HG02852 (cell line): ENCODE results near the gene PRAMEF2.
"Not testable (repeated sequence)": the region's sequence is repeated elsewhere in the genome, so short reads cannot be mapped to it uniquely, and the experiment has no call there.

ENCODE experiments used
- ATAC-seq: cut with Tn5 transposase; IDR thresholded peaks from one replicate; pipeline ENCODE4 v1.9.1; 2021; ENCODE audit warnings: mild to moderate bottlenecking, moderate library complexity; ENCODE audit not compliant: unreplicated experiment

Gene PRAMEF2, protein sequence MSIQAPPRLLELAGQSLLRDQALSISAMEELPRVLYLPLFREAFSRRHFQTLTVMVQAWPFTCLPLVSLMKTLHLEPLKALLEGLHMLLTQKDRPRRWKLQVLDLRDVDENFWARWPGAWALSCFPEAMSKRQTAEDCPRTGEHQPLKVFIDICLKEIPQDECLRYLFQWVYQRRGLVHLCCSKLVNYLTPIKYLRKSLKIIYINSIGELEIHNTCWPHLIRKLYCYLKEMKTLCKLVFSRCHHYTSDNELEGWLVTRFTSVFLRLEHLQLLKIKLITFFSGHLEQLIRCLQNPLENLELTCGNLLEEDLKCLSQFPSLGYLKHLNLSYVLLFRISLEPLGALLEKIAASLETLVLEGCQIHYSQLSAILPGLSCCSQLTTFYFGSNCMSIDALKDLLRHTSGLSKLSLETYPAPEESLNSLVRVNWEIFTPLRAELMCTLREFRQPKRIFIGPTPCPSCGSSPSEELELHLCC

DNA sequence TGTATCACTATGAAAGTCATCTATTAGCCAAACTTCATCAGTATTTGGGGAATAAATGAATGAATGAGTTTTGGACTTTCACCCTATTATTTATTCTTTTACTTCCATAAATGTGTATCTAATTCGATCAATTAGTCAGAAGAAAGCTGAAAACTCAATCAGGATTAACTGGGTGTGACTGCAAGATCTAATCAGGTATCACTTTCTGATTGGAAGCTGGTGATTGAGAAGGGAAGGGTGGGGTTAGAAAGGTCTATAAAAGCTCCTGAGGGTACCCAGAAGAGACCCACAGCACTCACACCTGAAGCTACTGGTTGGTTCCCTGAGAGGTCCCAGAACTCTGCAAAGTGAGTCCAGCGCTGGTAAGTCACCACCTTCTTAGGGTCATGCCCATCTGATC is at the start of gene PRAMEF2:
TSS of gene PRAMEF2 (plus strand) at position 301 of the 400 bp plus-strand sequence. CDS start 1,924 bp downstream, outside the sequence.
- ATAC-seq: not testable (repeated sequence)

DNA sequence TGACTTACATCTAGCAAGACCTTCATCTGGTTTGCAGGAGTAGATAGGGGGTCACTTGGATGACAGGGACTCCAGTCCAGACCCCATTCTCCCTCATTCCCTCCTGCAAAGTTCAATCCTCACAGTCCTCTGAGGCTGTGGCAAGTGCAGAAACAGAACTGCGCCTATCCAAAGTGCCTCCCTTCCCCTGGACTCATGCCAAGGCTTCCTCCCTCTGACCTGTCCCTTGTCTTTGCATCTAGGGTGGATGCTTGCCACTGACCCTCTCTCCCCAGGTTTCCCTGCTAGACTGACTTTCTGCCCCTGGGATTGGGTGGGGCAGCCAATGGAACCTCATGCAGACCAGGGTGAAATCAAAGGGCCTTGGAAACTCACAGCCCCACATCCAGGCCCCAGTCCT is 47.0 kb upstream of the PRAMEF2 start:
- ATAC-seq: no peak

DNA sequence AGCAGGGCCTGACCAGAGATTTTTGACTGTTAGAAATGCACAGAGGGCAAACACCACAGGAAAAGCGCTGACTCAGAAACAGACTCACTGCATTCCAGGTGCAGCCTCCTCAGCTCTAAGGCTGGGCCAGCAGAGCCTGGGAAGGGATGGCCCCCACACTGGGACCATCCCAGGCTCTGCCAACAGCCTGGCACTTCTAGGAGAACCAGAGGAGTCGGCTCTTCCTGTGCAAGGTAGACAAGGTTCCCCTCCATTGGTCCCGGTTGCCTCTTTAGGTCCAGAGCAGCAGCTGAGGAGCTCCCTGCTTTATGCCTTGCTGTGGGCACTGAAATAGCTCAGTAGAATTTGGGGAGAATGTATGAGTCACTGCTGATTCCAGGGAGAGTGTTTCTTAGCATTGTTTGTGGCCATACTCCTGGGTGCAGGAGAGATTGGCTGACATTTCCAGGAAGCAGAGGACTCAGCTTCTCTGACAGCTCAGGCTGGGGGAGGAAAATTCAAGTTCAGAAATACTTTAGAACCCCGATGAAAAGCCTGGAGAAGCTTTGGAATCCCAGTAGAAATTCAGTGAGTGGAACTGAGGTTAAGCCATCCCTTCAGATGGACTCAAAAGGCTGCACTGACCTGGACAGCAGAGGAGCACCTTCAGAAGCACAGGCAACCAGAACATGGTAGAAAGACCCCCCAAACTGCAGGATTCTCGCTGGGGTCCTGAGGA is 46.0 kb upstream of the PRAMEF2 start:
- ATAC-seq: no peak

DNA sequence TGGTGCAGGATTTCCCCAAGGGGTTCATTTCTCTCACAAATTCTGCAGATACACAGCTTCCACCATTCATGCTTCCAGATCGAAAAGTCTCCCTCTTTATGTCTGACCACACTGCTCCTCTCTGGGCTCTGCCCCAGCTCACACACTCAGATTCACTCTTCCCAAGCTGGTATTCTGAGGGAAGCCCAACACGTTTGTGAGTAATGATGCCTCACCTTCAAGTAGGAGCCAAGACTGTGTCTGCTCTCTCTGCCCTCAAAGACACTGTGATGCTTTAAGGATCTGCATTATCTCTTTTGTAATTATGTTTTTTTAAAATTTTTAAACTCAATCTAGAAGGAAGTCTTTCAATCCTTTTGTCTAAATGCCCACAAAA is 45.5 kb upstream of the PRAMEF2 start:
- ATAC-seq: no peak

DNA sequence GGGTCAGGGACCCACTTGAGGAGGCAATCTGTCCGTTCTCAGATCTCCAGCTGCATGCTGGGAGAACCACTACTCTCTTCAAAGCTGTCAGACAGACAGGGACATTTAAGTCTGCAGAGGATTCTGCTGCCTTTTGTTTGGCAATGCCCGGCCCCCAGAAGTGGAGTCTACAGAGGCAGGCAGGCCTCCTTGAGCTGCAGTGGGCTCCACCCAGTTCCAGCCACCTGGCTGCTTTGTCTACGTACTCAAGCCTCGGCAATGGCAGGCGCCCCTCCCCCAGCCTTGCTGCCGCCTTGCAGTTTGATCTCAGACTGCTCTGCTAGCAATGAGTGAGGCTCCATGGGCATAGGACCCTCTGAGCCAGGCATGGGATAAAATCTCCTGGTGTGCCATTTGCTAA is 37.8 kb upstream of the PRAMEF2 start:
- not testable (repeated sequence) for ATAC-seq

DNA sequence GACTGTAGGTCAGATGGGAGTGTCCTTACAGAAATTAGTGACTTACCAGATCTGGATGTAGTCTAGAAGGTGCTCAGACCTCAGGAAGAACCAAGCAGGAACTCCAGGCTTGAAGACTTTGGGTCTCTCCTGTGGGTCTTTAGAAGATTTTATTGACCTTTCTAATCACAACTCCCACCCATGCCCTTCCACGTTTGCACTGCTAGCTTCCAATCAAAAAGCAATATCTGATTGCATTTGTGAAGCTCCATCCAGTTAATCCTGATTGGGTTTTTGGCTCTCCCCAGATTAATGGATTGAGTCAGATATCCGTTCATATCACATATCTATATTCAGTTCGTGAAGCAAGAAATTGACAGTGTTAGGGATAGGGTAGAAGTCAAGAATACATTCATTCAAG is 25.6 kb upstream of the PRAMEF2 start, which contains the start of gene PRAMEF11:
TSS of gene PRAMEF11 (minus strand) at position 101 of the 400 bp plus-strand sequence. CDS start 2,621 bp downstream, outside the sequence.
- ATAC-seq: not testable (repeated sequence)

DNA sequence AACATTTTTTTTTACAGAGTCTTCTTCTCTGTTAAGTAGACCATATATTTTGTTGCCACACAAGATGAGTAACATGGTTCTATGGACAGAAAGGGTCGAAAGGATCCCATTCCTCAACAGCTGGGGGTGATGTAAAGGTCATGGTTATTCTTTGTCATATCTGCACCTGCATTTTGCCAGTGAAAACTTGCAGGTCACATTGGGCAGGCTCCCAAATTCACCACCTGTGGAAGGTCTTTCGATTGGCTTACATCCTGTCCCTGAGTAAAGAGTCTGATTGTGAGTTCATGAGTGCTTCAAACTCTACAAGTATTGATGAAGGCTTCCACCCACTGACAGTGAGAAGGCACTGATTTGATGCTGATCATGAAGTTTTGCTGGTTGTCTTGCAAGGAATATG is 23.6 kb upstream of the PRAMEF2 start:
- not testable (repeated sequence) for ATAC-seq

DNA sequence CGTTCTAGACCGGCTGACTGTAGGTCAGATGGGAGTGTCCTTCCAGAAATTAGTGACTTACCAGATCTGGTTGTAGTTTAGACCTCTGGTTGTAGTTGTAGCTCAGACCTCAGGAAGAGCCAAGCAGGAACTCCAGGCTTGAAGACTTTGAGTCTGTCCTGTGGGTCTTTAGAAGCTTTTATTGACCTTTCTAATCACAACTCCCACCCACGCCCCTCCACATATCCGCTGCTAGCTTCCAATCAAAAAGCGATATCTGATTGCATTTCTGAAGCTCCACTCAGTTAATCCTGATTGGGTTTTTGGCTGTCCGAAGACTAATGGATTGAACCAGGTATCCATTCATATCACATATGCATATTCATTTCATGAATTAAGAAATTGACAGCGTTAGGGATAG is 8.3 kb upstream of the PRAMEF2 start, which contains the start of gene HNRNPCL1:
TSS of gene HNRNPCL1 (minus strand) at position 101 of the 400 bp plus-strand sequence. CDS start 431 bp downstream, outside the sequence.
- ATAC-seq: not testable (repeated sequence)

DNA sequence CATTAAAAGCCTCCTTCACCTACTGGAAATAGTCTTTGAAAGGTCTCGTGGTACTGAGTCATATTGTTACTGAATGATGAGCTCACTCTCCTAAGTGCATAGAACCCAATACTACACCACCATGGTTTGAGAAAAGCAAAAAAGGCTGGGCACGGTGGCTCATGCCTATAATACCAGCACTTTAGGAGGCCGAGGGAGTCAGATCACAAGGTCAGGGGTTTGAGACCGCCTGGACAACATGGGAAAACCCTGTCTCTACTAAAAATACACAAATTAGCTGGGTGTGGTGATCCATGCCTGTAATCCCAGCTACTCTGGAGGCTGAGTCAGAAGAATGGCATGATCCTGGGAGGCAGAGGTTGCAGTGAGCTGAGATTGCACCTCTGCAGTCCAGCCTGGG is 5.1 kb upstream of the PRAMEF2 start:
- no peak for ATAC-seq

DNA sequence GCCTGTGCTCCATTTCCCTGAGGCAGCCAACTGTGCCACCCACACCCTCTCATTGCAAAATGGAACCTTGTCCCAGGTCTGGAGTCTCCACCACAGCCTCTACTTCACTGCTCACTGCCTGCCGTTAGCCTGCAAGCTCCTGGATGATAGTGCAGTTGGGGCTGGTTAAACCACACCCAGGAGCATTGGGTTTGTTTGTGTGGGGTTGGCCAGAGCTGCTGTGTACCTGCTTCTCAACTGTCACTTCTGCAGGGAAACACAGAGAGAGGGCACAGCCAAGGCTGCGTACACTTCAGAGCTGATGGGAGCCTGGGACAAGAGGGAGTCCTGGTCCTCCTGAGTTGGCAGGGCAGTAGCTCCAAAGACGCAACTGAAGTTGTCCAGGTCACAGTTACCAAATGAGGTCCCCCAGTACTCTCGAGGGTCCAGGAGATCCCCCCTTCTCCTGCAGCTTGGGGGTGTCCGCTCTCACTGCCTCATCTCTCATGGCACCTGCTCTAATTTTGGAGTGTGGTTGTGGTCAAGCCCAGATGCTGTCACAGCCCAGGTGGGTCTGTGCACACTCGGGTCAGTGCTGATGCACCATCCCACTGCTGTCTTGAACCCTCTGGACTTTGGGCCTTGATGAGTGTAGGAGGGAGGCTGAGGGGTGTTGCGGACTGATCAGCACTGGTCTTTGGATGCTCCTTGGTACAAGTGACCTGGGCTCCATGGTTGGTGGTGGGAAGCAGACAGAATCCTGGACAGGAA is 6.4 kb downstream of the PRAMEF2 start:
- not testable (repeated sequence) for ATAC-seq

DNA sequence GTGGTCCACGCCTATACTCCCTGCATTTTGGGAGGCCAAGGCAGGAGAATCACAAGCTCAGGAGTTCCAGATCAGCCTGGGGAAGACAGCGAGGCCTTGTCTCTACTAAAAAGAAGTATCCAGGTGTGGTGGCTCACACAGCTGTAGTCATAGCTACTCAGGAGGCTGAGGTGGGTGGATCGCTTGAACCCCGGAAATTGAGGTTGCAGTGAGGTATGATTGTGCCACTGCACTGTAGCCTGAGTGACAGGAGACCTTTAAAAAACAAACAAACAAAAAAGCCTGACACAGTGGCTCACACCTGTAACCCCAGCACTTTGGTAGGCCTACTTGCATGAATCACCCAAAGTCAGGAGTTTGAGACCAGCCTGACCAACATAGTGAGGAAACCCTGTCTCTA is 21.6 kb downstream of the PRAMEF2 start:
- ATAC-seq: not testable (repeated sequence)

DNA sequence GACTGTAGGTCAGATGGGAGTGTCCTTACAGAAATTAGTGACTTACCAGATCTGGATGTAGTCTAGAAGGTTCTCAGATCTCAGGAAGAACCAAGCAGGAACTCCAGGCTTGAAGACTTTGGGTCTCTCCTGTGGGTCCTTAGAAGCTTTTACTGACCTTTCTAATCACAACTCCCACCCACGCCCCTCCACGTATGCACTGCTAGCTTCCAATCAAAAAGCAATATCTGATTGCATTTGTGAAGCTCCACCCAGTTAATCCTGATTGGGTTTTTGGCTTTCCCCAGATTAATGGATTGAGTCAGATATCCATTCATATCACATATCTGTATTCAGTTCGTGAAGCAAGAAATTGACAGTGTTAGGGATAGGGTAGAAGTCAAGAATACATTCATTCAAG is 29.2 kb downstream of the PRAMEF2 start, which contains the start of gene PRAMEF4:
TSS of gene PRAMEF4 (minus strand) at position 101 of the 400 bp plus-strand sequence. CDS start 2,807 bp downstream, outside the sequence.
- ATAC-seq: not testable (repeated sequence)

DNA sequence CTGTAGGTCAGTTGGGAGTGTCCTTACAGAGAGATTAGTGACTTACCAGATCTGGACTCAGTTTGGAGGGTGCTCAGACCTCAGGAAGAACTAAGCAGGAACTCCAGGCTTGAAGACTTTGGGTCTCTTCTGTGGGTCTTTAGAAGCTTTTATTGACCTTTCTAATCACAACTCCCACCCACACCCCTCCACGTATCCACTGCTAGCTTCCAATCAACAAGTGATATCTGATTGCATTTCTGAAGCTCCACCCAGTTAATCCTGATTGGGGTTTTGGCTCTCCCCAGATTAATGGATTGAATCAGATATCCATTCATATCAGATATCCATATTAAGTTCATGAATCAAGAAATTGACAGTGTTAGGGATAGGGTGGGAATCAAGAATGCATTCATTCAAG is 41.3 kb downstream of the PRAMEF2 start, which contains the start of gene PRAMEF10:
TSS of gene PRAMEF10 (minus strand) at position 101 of the 400 bp plus-strand sequence. CDS start 2,423 bp downstream, outside the sequence.
- ATAC-seq: not testable (repeated sequence)

DNA sequence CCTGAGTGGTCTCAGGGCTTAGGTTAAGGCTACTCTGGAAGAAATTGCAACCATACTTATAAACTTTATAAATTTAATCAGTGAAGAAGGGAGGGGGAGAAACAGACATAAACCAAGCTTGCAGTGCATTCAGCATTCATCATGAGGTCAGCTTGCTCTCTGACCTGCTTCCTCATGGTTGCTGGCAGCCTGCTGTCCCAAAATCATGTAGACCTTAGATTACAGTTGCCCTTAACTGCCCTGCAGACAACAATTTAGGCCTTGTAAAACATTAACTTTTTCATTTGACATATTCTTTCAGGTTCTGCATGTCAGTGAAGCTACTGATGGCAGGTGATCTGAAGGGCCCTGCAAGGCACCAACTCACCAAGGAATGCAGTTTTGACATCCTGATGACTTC is 42.3 kb downstream of the PRAMEF2 start:
- not testable (repeated sequence) for ATAC-seq

DNA sequence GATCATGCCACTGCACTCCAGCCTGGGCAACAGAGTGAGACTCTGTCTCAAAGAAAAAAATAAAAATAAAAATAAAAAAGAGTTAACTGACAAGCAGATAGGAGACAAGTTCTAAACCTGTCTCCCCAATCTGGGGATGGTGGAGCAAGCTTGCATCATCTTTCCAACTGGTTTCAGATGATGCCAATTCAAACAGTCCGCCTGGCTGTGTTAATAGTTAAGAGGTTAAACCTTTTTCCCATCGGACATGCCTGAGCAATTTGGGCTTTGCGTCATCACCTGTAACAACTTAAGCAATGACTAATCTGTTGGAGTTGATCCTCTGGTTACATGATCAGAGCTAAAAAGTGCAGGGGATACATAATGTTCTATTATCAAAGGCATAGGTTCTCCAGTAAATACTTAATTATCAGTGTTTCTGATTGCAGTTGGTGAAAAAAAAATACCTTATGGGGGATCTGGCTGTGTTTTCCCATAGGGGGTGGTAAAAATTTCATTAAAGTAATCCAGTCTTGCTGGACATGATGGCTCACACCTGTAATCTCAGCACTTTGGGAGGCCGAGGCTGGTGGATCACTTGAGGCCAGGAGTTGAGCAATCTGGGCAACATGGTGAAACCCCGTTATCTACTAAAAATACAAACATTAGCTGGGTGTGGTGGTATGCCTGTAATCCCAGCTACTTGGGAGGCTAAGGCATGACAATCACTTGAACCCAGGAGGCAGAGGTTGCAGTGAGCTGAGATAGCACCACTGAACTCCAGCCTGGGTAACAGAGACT is 47.1 kb downstream of the PRAMEF2 start:
- ATAC-seq: not testable (repeated sequence)
